H9 (cell line): Measurements from ENCODE around the gene TCTN3. TPM values are rescaled to one million over a fixed set of nuclear protein-coding genes. Genes with fewer than 3 reads are reported as not detected.

ENCODE experiments used
- DNase-seq: peaks from one replicate; pipeline ENCODE4 v3.0.0-alpha.2; 2017
- H2AFZ ChIP-seq: one replicate; pipeline ENCODE4 v1.6.1; 2013; ENCODE audit warnings: mild to moderate bottlenecking, low read length, control low read depth, moderate library complexity
- H2AK5ac ChIP-seq: 2 replicates; pipeline ENCODE4 v1.6.1; 2013; ENCODE audit warnings: low read length, control low read depth, mixed read lengths; ENCODE audit not compliant: insufficient read length
- H2BK120ac ChIP-seq: one replicate; pipeline ENCODE4 v1.6.1; 2013; ENCODE audit warnings: low read depth, mild to moderate bottlenecking, low read length, control low read depth, inconsistent platforms; ENCODE audit not compliant: poor library complexity, severe bottlenecking
- H2BK12ac ChIP-seq: 2 replicates; pipeline ENCODE4 v1.6.1; 2013; ENCODE audit warnings: low read length, control low read depth, mixed read lengths, low read depth; ENCODE audit not compliant: insufficient read length
- H2BK15ac ChIP-seq: 2 replicates; pipeline ENCODE4 v1.6.1; 2013; ENCODE audit warnings: low read depth, low read length, control low read depth
- H2BK20ac ChIP-seq: one replicate; pipeline ENCODE4 v1.6.1; 2013; ENCODE audit warnings: low read depth, mild to moderate bottlenecking, low read length, control low read depth, inconsistent platforms; ENCODE audit not compliant: poor library complexity, severe bottlenecking
- H2BK5ac ChIP-seq: 2 replicates; pipeline ENCODE4 v1.6.1; 2013; ENCODE audit warnings: low read length, control low read depth, mixed read lengths; ENCODE audit not compliant: insufficient read length
- H3K14ac ChIP-seq: 2 replicates; pipeline ENCODE4 v1.6.1; 2013; ENCODE audit warnings: low read length, control low read depth; ENCODE audit not compliant: insufficient read depth
- H3K18ac ChIP-seq: 2 replicates; pipeline ENCODE4 v1.6.1; 2013; ENCODE audit warnings: low read depth, mild to moderate bottlenecking, mixed read lengths, low read length, control low read depth; ENCODE audit not compliant: insufficient read length
- H3K23ac ChIP-seq: 2 replicates; pipeline ENCODE4 v1.6.1; 2013; ENCODE audit warnings: low read length, control low read depth, mixed read lengths, low read depth; ENCODE audit not compliant: insufficient read length
- H3K23me2 ChIP-seq: 2 replicates; pipeline ENCODE4 v1.6.1; 2013; ENCODE audit warnings: low read depth, mild to moderate bottlenecking, mixed read lengths, low read length, control low read depth; ENCODE audit not compliant: insufficient read length, poor library complexity, severe bottlenecking
- H3K27ac ChIP-seq: 2 replicates; pipeline ENCODE4 v1.5.1; 2013; ENCODE audit warnings: low read length, control low read depth, mixed read lengths, low read depth; ENCODE audit not compliant: insufficient read length
- H3K27me3 ChIP-seq: 2 replicates; pipeline ENCODE4 v1.6.1; 2013; ENCODE audit warnings: low read length, control low read depth, inconsistent platforms; ENCODE audit not compliant: insufficient read depth
- H3K4ac ChIP-seq: 2 replicates; pipeline ENCODE4 v1.6.1; 2013; ENCODE audit warnings: low read depth, mild to moderate bottlenecking, control low read depth, inconsistent platforms, low read length, moderate library complexity
- H3K4me1 ChIP-seq: 2 replicates; pipeline ENCODE4 v1.6.1; 2013; ENCODE audit warnings: low read length, control low read depth, inconsistent platforms; ENCODE audit not compliant: insufficient read depth
- H3K4me2 ChIP-seq: 2 replicates; pipeline ENCODE4 v1.6.1; 2013; ENCODE audit warnings: low read length, control low read depth, mixed read lengths; ENCODE audit not compliant: insufficient read length, insufficient read depth
- H3K56ac ChIP-seq: 2 replicates; pipeline ENCODE4 v1.6.1; 2013; ENCODE audit warnings: low read depth, mild to moderate bottlenecking, mixed read lengths, low read length, control low read depth; ENCODE audit not compliant: insufficient read length
- H3K79me1 ChIP-seq: 2 replicates; pipeline ENCODE4 v1.6.1; 2013; ENCODE audit warnings: low read depth, mild to moderate bottlenecking, moderate library complexity, low read length, control low read depth, inconsistent platforms; ENCODE audit not compliant: insufficient read depth, poor library complexity, severe bottlenecking
- H3K79me2 ChIP-seq: 2 replicates; pipeline ENCODE4 v1.6.1; 2013; ENCODE audit warnings: low read length, control low read depth, inconsistent platforms; ENCODE audit not compliant: insufficient read depth
- H3K9ac ChIP-seq: 2 replicates; pipeline ENCODE4 v1.6.1; 2013; ENCODE audit warnings: low read length, control low read depth, mixed read lengths; ENCODE audit not compliant: insufficient read length; ENCODE audit errors: extremely low read depth
- H3K9me3 ChIP-seq: one replicate; pipeline ENCODE4 v1.6.1; 2013; ENCODE audit warnings: low read depth, low read length, inconsistent platforms; ENCODE audit not compliant: control insufficient read depth
- H3T11ph ChIP-seq: one replicate; pipeline ENCODE4 v1.6.1; 2013; ENCODE audit warnings: mild to moderate bottlenecking, low read length, control low read depth, inconsistent platforms
- H4K20me1 ChIP-seq: one replicate; pipeline ENCODE4 v1.6.1; 2013; ENCODE audit not compliant: control insufficient read depth, insufficient read length, insufficient read depth
- H4K5ac ChIP-seq: 2 replicates; pipeline ENCODE4 v1.6.1; 2013; ENCODE audit warnings: low read depth, mild to moderate bottlenecking, mixed read lengths, low read length, control low read depth; ENCODE audit not compliant: insufficient read length
- H4K8ac ChIP-seq: replicated peaks from 2 replicates; pipeline ENCODE4 v1.6.1; 2013; ENCODE audit warnings: low read length, control low read depth, mixed read lengths, low read depth; ENCODE audit not compliant: insufficient read length
- H4K91ac ChIP-seq: 2 replicates; pipeline ENCODE4 v1.6.1; 2013; ENCODE audit warnings: low read depth, mild to moderate bottlenecking, moderate library complexity, mixed read lengths, low read length, control low read depth; ENCODE audit not compliant: insufficient read length
- H3K27ac Mint-ChIP-seq, 3 experiments: 2 replicates in 2 of 3; 3 replicates in 1 of 3; pipeline ENCODE4 v1.8.0; 2020 to 2021; ENCODE audit warnings: mixed read lengths in 3 of 3, mild to moderate bottlenecking in 1 of 3, moderate library complexity in 1 of 3
- H3K27me3 Mint-ChIP-seq: 2 replicates; pipeline ENCODE4 v1.8.0; 2021; ENCODE audit warnings: low read depth, mild to moderate bottlenecking, moderate library complexity, mixed read lengths
- H3K36me3 Mint-ChIP-seq, 3 experiments: 2 replicates in 2 of 3; 3 replicates in 1 of 3; pipeline ENCODE4 v1.8.0; 2020 to 2021; ENCODE audit warnings: low read depth in 3 of 3, mixed read lengths in 3 of 3; ENCODE audit not compliant: insufficient read depth in 1 of 3
- H3K4me1 Mint-ChIP-seq, 2 experiments: 2 replicates each; pipeline ENCODE4 v1.8.0; 2020; ENCODE audit warnings: mixed read lengths in 2 of 2
- H3K4me3 Mint-ChIP-seq, 2 experiments: 2 replicates in 1 of 2; 3 replicates in 1 of 2; pipeline ENCODE4 v1.8.0; 2020 to 2021; ENCODE audit warnings: mild to moderate bottlenecking in 2 of 2, mixed read lengths in 2 of 2, moderate library complexity in 1 of 2
- H3K9me3 Mint-ChIP-seq, 2 experiments: 2 replicates in 1 of 2; 3 replicates in 1 of 2; pipeline ENCODE4 v1.8.0; 2020; ENCODE audit warnings: mild to moderate bottlenecking in 2 of 2, mixed read lengths in 2 of 2, moderate library complexity in 1 of 2
- WGBS: extraction: QIAGEN DNeasy Blood & Tissue Kit; methylation state at CpG from one replicate; pipeline ENCODE4 v1.1.7; 2013; ENCODE audit warnings: missing lambda C conversion rate, low lambda C conversion rate, mixed read lengths; ENCODE audit not compliant: insufficient read length; ENCODE audit errors: extremely low coverage; 5-methylcytosine and 5-hydroxymethylcytosine counted together
- total RNA-seq: library from RNA; stranded (reverse); gene quantifications from 2 replicates; pipeline ENCODE4 v1.2.1, GENCODE V29; 2021
- TF ChIP-seq, protein P1 (sequence below): fragments of 200-600 bp; sonication (generic); conservative IDR thresholded peaks from 3 replicates; pipeline ENCODE4 v1.8.0; 2021; ENCODE audit warnings: antibody characterized with exemption, mild to moderate bottlenecking

The TCTN3 gene
- total RNA-seq, 1 experiment from 2014 or later: 37.3 TPM

DNA sequence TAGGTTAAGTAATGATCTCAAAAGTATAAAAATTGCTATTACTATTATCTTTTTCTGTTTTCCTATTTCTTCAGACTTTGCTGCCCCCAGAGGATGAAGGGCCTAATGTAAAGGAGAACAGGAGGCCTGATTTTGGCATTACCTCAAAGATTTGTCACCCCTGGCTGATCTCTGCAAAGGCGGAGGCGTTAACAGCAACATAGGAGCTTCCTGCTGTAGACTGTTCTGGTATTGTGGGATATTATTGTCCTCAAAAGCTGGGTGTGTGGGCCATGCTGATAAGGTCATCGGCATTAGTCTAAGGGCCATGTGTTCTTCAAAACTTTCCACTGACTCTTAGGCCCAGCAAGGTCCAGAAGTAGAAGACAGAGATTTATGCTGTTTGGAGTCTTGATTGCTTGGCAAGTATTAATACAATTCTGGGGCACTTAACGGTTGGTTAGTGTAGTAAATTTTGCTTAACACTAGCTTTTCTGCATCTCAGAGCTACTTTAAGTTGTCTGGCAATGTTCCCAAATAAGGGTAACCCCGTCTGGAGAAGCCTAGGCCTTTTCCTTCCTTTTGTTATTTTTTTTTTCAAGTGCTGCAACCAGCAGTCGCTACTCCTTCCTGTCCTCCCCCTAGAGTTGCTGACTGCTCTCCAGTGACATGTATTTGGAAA lies 48.2 kb upstream of the TCTN3 start:
- H3K27ac Mint-ChIP-seq: peak overlapping the region in 1 of 3 experiments; percentile 63; a peak in 2 of 7 replicates
- no peak overlapping the region for H3K4ac ChIP-seq

More for the DNA sequence above, 48.2 kb upstream of the TCTN3 start:
- no peak for DNase-seq
- H3K23me2 ChIP-seq: no peaks in the 10 kb centered on the region
- H3K27me3 ChIP-seq: no peaks in the 10 kb centered on the region
- Mint-ChIP-seq H3K36me3 (no peaks in the 10 kb centered on the region; a peak in 1 of 7 replicates), H3K4me1 (peaks cover 12 to 15% of the 10 kb centered on the region in 2 experiments), H3K27me3 (no peaks in the 10 kb centered on the region; the same call in 1 of the 2 replicates), H3K9me3 (no peaks in the 10 kb centered on the region; a peak in 1 of 5 replicates), H3K4me3 (no peak overlapping the region)
- H4K91ac ChIP-seq: no peak overlapping the region
- TF ChIP-seq, protein P1, sequence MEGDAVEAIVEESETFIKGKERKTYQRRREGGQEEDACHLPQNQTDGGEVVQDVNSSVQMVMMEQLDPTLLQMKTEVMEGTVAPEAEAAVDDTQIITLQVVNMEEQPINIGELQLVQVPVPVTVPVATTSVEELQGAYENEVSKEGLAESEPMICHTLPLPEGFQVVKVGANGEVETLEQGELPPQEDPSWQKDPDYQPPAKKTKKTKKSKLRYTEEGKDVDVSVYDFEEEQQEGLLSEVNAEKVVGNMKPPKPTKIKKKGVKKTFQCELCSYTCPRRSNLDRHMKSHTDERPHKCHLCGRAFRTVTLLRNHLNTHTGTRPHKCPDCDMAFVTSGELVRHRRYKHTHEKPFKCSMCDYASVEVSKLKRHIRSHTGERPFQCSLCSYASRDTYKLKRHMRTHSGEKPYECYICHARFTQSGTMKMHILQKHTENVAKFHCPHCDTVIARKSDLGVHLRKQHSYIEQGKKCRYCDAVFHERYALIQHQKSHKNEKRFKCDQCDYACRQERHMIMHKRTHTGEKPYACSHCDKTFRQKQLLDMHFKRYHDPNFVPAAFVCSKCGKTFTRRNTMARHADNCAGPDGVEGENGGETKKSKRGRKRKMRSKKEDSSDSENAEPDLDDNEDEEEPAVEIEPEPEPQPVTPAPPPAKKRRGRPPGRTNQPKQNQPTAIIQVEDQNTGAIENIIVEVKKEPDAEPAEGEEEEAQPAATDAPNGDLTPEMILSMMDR: peak; percentile 31; the same call in 1 of the 3 replicates
- H2AFZ ChIP-seq: peak overlapping the region; percentile 98
- H3K79me2 ChIP-seq: no peaks in the 10 kb centered on the region
- H2BK5ac ChIP-seq: no peak overlapping the region
- no peaks in the 10 kb centered on the region for H4K20me1 ChIP-seq
- H3K9me3 ChIP-seq: no peaks in the 10 kb centered on the region
- no peak overlapping the region for H2BK15ac ChIP-seq
- no peak overlapping the region for H4K5ac ChIP-seq
- H2BK12ac ChIP-seq: no peak overlapping the region
- peak overlapping the region; percentile 57 for H3K18ac ChIP-seq
- H3K14ac ChIP-seq: no peak overlapping the region
- H3K56ac ChIP-seq: no peak overlapping the region
- H3T11ph ChIP-seq: no peak overlapping the region
- no peak overlapping the region for H3K9ac ChIP-seq
- WGBS: no CpG with 5 or more reads among the region's 6 CpGs
- no peak overlapping the region for H3K4me2 ChIP-seq
- no peak overlapping the region for H2BK20ac ChIP-seq
- H4K8ac ChIP-seq: no peak overlapping the region
- H3K27ac ChIP-seq: no peak overlapping the region
- no peak overlapping the region for H3K23ac ChIP-seq
- no peak overlapping the region for H2AK5ac ChIP-seq
- H3K79me1 ChIP-seq: no peaks in the 10 kb centered on the region
- H2BK120ac ChIP-seq: no peak overlapping the region
- H3K4me1 ChIP-seq: peaks cover 5% of the 10 kb centered on the region; the same call in 1 of the 2 replicates
